DOHH2 (cell line): Measurements from ENCODE around the gene HSD17B12.
"Not testable (repeated sequence)": the region's sequence is repeated elsewhere in the genome, so short reads cannot be mapped to it uniquely, and the experiment has no call there.

Source experiments
- H3F3A ChIP-seq: fragments of 200-600 bp; sonication (generic), shearing (Covaris generic); 2 replicates; pipeline ENCODE4 v1.6.0; 2016; ENCODE audit warnings: antibody characterized with exemption, mild to moderate bottlenecking; ENCODE audit not compliant: control insufficient read depth, insufficient read depth
- H3K27ac ChIP-seq: fragments of 200-600 bp; sonication (generic); 2 replicates; pipeline ENCODE4 v1.5.1; 2014; ENCODE audit warnings: low read depth, mild to moderate bottlenecking, low read length, moderate library complexity
- H3K27me3 ChIP-seq: fragments of 200-600 bp; sonication (generic); 2 replicates; pipeline ENCODE4 v1.6.1; 2014; ENCODE audit warnings: mild to moderate bottlenecking, low read length, mixed read lengths; ENCODE audit not compliant: control insufficient read depth
- H3K36me3 ChIP-seq: fragments of 200-600 bp; sonication (generic); 2 replicates; pipeline ENCODE4 v1.6.1; 2014; ENCODE audit warnings: mild to moderate bottlenecking, low read length, moderate library complexity, mixed read lengths; ENCODE audit not compliant: control insufficient read depth
- H3K4me1 ChIP-seq: fragments of 200-600 bp; sonication (generic); 2 replicates; pipeline ENCODE4 v1.6.1; 2014; ENCODE audit warnings: mild to moderate bottlenecking, low read length, mixed read lengths; ENCODE audit not compliant: control insufficient read depth
- H3K4me2 ChIP-seq: fragments of 200-600 bp; sonication (generic); 2 replicates; pipeline ENCODE4 v1.6.0; 2014; ENCODE audit warnings: mild to moderate bottlenecking, low read length, moderate library complexity
- H3K4me3 ChIP-seq: fragments of 200-600 bp; sonication (generic); 2 replicates; pipeline ENCODE4 v1.5.1; 2014; ENCODE audit warnings: mild to moderate bottlenecking, low read length, mixed read lengths
- H3K79me2 ChIP-seq: fragments of 200-600 bp; sonication (generic); 2 replicates; pipeline ENCODE4 v1.6.1; 2014; ENCODE audit warnings: mild to moderate bottlenecking, low read length, mixed read lengths; ENCODE audit not compliant: control insufficient read depth
- H3K9me2 ChIP-seq: fragments of 200-600 bp; sonication (generic); replicated peaks from 2 replicates; pipeline ENCODE4 v1.6.1; 2014; ENCODE audit warnings: mild to moderate bottlenecking, low read length, mixed read lengths; ENCODE audit not compliant: control insufficient read depth
- H3K9me3 ChIP-seq: fragments of 200-600 bp; sonication (generic); 2 replicates; pipeline ENCODE4 v1.6.1; 2014; ENCODE audit warnings: antibody characterized with exemption, low read length, mixed read lengths; ENCODE audit not compliant: control insufficient read depth, insufficient read depth
- H4K20me1 ChIP-seq: fragments of 200-600 bp; sonication (generic); 2 replicates; pipeline ENCODE4 v1.6.0; 2014; ENCODE audit warnings: low read depth, mild to moderate bottlenecking, antibody characterized with exemption, low read length, moderate library complexity; ENCODE audit not compliant: control insufficient read depth, insufficient read depth
- EZH2phosphoT487 ChIP-seq: fragments of 200-600 bp; sonication (generic); IDR thresholded peaks from 2 replicates; pipeline ENCODE4 v1.6.1; 2017; ENCODE audit warnings: borderline replicate concordance, mild to moderate bottlenecking, antibody characterized with exemption, low read length, moderate library complexity, mixed read lengths
- TF ChIP-seq, protein P1 (sequence below): fragments of 200-600 bp; sonication (generic); IDR thresholded peaks from one replicate; pipeline ENCODE4 v1.5.1; 2014; ENCODE audit warnings: antibody characterized with exemption, mild to moderate bottlenecking, low read depth, low read length; ENCODE audit not compliant: poor library complexity, severe bottlenecking

HSD17B12 gene

GRCh38 chr11:43664295-43664694 is 16.2 kb upstream of the HSD17B12 start:
- Histone ChIP-seq H3K4me3 (no peak overlapping the region), H4K20me1 (no peaks in the 10 kb centered on the region), H3K9me2 (no peaks in the 10 kb centered on the region), H3K79me2 (no peaks in the 10 kb centered on the region), H3K27ac (no peak overlapping the region), H3K27me3 (0 out of 2 replicates have a peak, but pooled peaks cover 6% of the 10 kb centered on the region), H3K4me1 (no peaks in the 10 kb centered on the region), H3K9me3 (no peaks in the 10 kb centered on the region), H3K4me2 (no peak overlapping the region), H3F3A (no peaks in the 10 kb centered on the region), H3K36me3 (no peaks in the 10 kb centered on the region)
- TF ChIP-seq, protein P1, sequence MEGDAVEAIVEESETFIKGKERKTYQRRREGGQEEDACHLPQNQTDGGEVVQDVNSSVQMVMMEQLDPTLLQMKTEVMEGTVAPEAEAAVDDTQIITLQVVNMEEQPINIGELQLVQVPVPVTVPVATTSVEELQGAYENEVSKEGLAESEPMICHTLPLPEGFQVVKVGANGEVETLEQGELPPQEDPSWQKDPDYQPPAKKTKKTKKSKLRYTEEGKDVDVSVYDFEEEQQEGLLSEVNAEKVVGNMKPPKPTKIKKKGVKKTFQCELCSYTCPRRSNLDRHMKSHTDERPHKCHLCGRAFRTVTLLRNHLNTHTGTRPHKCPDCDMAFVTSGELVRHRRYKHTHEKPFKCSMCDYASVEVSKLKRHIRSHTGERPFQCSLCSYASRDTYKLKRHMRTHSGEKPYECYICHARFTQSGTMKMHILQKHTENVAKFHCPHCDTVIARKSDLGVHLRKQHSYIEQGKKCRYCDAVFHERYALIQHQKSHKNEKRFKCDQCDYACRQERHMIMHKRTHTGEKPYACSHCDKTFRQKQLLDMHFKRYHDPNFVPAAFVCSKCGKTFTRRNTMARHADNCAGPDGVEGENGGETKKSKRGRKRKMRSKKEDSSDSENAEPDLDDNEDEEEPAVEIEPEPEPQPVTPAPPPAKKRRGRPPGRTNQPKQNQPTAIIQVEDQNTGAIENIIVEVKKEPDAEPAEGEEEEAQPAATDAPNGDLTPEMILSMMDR, result no peak
- no peak for TF ChIP-seq EZH2phosphoT487

- H4K20me1 ChIP-seq, H3K4me2 ChIP-seq, H3K79me2 ChIP-seq, H3K27ac ChIP-seq, H3F3A ChIP-seq, H3K36me3 ChIP-seq, H3K4me1 ChIP-seq, H3K4me3 ChIP-seq, H3K9me2 ChIP-seq, H3K9me3 ChIP-seq, H3K27me3 ChIP-seq: not testable (repeated sequence)
Observed at GRCh38 chr11:43671284-43671683, 9.3 kb upstream of the HSD17B12 start.

GRCh38 chr11:43674560-43674959 is 6.0 kb upstream of the HSD17B12 start:
- Histone ChIP-seq H3K4me1 (no peaks in the 10 kb centered on the region), H3K9me2 (no peaks in the 10 kb centered on the region)

DNA sequence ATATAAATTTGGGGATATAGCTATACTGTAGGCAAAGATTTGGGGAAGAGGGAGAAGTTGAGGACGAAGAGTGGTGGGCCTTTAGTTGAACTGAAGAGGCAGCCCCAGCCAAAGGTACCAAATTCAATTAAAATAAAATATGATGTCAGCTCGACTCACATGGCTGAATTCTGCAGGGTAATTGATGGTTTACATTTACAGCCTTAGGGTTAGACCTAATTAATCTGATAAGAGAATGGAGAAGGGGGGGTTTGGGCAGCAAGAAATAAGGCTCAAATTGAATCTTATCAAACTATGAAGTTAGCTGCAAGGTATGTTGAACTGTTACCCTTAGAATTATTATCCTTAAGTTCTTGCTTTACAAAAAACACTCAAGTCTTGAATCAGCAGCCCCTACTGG is 3.6 kb upstream of the HSD17B12 start:
- TF ChIP-seq, protein P1, result no peak
- TF ChIP-seq EZH2phosphoT487, result no peak
- peaks cover 10% of the 10 kb centered on the region for H3K36me3 ChIP-seq

More at GRCh38 chr11:43674560-43674959, 6.0 kb upstream of the HSD17B12 start:
- Histone ChIP-seq H3F3A (no peaks in the 10 kb centered on the region), H3K79me2 (no peaks in the 10 kb centered on the region), H3K9me3 (no peaks in the 10 kb centered on the region), H3K36me3 (no peaks in the 10 kb centered on the region), H3K4me2 (no peak overlapping the region), H4K20me1 (no peaks in the 10 kb centered on the region), H3K27me3 (no peaks in the 10 kb centered on the region), H3K27ac (no peak overlapping the region), H3K4me3 (no peak overlapping the region)
- no peak for TF ChIP-seq EZH2phosphoT487

More for the DNA sequence above, 3.6 kb upstream of the HSD17B12 start:
- Histone ChIP-seq H3K27ac (no peak overlapping the region), H3K4me2 (no peak overlapping the region), H4K20me1 (no peaks in the 10 kb centered on the region), H3K9me2 (no peaks in the 10 kb centered on the region), H3F3A (peaks cover 5% of the 10 kb centered on the region; the same call in 1 of the 2 replicates), H3K27me3 (no peaks in the 10 kb centered on the region), H3K4me3 (no peak overlapping the region), H3K4me1 (peaks cover 3% of the 10 kb centered on the region; the same call in 1 of the 2 replicates), H3K9me3 (no peaks in the 10 kb centered on the region), H3K79me2 (peaks cover 13% of the 10 kb centered on the region)
